Hepatocyte (in vitro differentiated cells): ENCODE results near the gene DLEC1.

ENCODE experiments used
- CTCF ChIP-seq: fragments of 200-600 bp; sonication (generic); IDR thresholded peaks from 2 replicates; pipeline ENCODE4 v1.5.1; 2016; ENCODE audit warnings: antibody characterized with exemption, mild to moderate bottlenecking; ENCODE audit not compliant: poor library complexity
- EZH2 ChIP-seq: fragments of 200-600 bp; sonication (generic); IDR thresholded peaks from 2 replicates; pipeline ENCODE4 v1.6.1; 2016; ENCODE audit warnings: antibody characterized with exemption, mild to moderate bottlenecking, borderline replicate concordance
- EZH2phosphoT487 ChIP-seq: fragments of 200-600 bp; sonication (generic); IDR thresholded peaks from one replicate; pipeline ENCODE4 v1.6.1; 2018; ENCODE audit warnings: antibody characterized with exemption, mild to moderate bottlenecking, low read depth, moderate library complexity; ENCODE audit not compliant: unreplicated experiment, severe bottlenecking

GRCh38 chr3:38164643-38164951 is 125.6 kb downstream of the DLEC1 start:
- TF ChIP-seq CTCF (no peak), EZH2phosphoT487 (no peak), EZH2 (no peak)
